HepG2 (cell line): ENCODE results near the gene PARK7. TPM values are rescaled to one million over a fixed set of nuclear protein-coding genes. Genes with fewer than 3 reads are reported as not detected.
"Not testable (repeated sequence)": the region's sequence is repeated elsewhere in the genome, so short reads cannot be mapped to it uniquely, and the experiment has no call there.

Source experiments
- ATAC-seq: fragments of 200-7000 bp; cut with Tn5 transposase; 3 replicates; pipeline ENCODE4 v1.9.1; 2020; ENCODE audit warnings: mild to moderate bottlenecking, moderate library complexity
- BruUV-seq: library from RNA; stranded (reverse); fragments of 400-500 nt; replicated peaks from 2 replicates; lab custom pipeline; 2021; lab: Mats Ljungman, UMichigan
- CTCF ChIA-PET: fragments of 300-600 bp; formaldehyde crosslinking; extraction: SDS; loops from one replicate; lab custom pipeline; 2021; ENCODE audit warnings: low total read pairs, inconsistent platforms, low intra/inter-chr PET ratio; lab: Yijun Ruan, JAX
- POLR2A ChIA-PET: fragments of 350-600 bp; sonication (Branson Sonifier 250); formaldehyde crosslinking; loops from one replicate; lab custom pipeline; 2020; ENCODE audit warnings: antibody characterized with exemption, inconsistent platforms; lab: Yijun Ruan, JAX
- DNase-seq: peaks from one replicate; pipeline ENCODE4 v3.0.0-alpha.2; 2015; ENCODE audit warnings: low spot score
- FAIRE-seq: peaks from 3 replicates; lab custom pipeline; 2011; peaks lifted over from hg19 to GRCh38; lab: Jason Lieb, UNC
- H2AFZ ChIP-seq: one replicate; pipeline ENCODE4 v1.6.1; 2011; ENCODE audit warnings: low read length, inconsistent platforms
- H3K27ac ChIP-seq: fragments of 300-600 bp; 3 replicates; pipeline ENCODE4 v1.8.0; 2011; ENCODE audit warnings: mixed run types, mild to moderate bottlenecking, mixed read lengths, low read length, inconsistent platforms; ENCODE audit not compliant: insufficient read depth; ENCODE audit errors: extremely low read length
- H3K27me3 ChIP-seq, 2 experiments: fragments of 200-600 bp in 1 of 2; 2 replicates in 1 of 2; 3 replicates in 1 of 2; pipeline versions ENCODE4 v1.6.0 to v1.8.0; 2011; ENCODE audit warnings: low read length in 2 of 2, mild to moderate bottlenecking in 2 of 2, moderate library complexity in 2 of 2, inconsistent platforms in 1 of 2; ENCODE audit not compliant: insufficient read depth in 2 of 2, control insufficient read depth in 1 of 2
- H3K36me3 ChIP-seq, 2 experiments: fragments of 200-600 bp in 1 of 2; replicated peaks in 1 of 2; 2 replicates in 1 of 2; 3 replicates in 1 of 2; pipeline versions ENCODE4 v1.5.1 to v1.8.0; 2011; ENCODE audit warnings: low read length in 2 of 2, inconsistent platforms in 1 of 2; ENCODE audit not compliant: insufficient read depth in 2 of 2, control insufficient read depth in 1 of 2
- H3K4me1 ChIP-seq: 2 replicates; pipeline ENCODE4 v1.5.1; 2012; ENCODE audit warnings: low read length, inconsistent platforms; ENCODE audit not compliant: insufficient read depth
- H3K4me2 ChIP-seq: 2 replicates; pipeline ENCODE4 v1.6.0; 2011; ENCODE audit warnings: low read depth, low read length, inconsistent platforms
- H3K4me3 ChIP-seq, 3 experiments: fragments of 200-600 bp in 1 of 3; sonication (generic), shearing (Covaris generic) in 1 of 3; replicated peaks in 1 of 3; 2 replicates each; pipeline ENCODE4 v1.5.1; 2011 to 2016; ENCODE audit warnings: low read length in 3 of 3, inconsistent platforms in 2 of 3, low read depth in 2 of 3, mild to moderate bottlenecking in 2 of 3, control low read depth in 1 of 3, mixed read lengths in 1 of 3; ENCODE audit not compliant: insufficient read depth in 1 of 3
- H3K79me2 ChIP-seq: one replicate; pipeline ENCODE4 v1.6.1; 2011; ENCODE audit warnings: low read length, inconsistent platforms; ENCODE audit not compliant: insufficient read depth
- H3K9ac ChIP-seq: 2 replicates; pipeline ENCODE4 v1.6.0; 2011; ENCODE audit warnings: mild to moderate bottlenecking, low read depth, low read length, inconsistent platforms; ENCODE audit not compliant: insufficient read depth
- H3K9me3 ChIP-seq: 2 replicates; pipeline ENCODE4 v1.5.1; 2012; ENCODE audit warnings: mild to moderate bottlenecking, low read length
- H4K20me1 ChIP-seq: 2 replicates; pipeline ENCODE4 v1.6.0; 2011; ENCODE audit warnings: inconsistent platforms, mild to moderate bottlenecking, low read length, moderate library complexity; ENCODE audit not compliant: insufficient read depth
- HDAC2 ChIP-seq: sonication (generic); formaldehyde crosslinking; IDR thresholded peaks from 2 replicates; pipeline ENCODE4 v1.4.0; 2020; ENCODE audit warnings: missing genetic modification reagents
- WGBS: methylation state at CpG from one replicate; pipeline ENCODE4 v1.1.6; 2017; ENCODE audit warnings: low lambda C conversion rate; 5-methylcytosine and 5-hydroxymethylcytosine counted together
- in situ Hi-C: cut with HindIII; loops from 2 replicates; pipeline ENCODE4 v1.10.0; 2017; ENCODE audit warnings: low pct_unique_long_range_greater_than_20kb; ENCODE audit not compliant: extremely low pct_ligation_motif_present
- intact Hi-C: fragments of 100-400 bp; cut with micrococcal nuclease; formaldehyde crosslinking; loops from one replicate; pipeline ENCODE4 v1.10.0; 2022; ENCODE audit not compliant: unreplicated experiment
- polyA plus RNA-seq, 8 experiments: library from polyadenylated mRNA; depleted of rRNA in 3 of 8; stranded (reverse) in 7 of 8; unstranded in 1 of 8; fragments of >200 nt; fragmentation: Illumina TruSeq in 4 of 8; extraction: Trizol in 4 of 8; gene quantifications; 2 replicates each; pipeline versions ENCODE4 v1.2.1 to v1.2.3, GENCODE V29; 2011 to 2016; ENCODE audit warnings: low read depth in 4 of 8, missing spikeins in 1 of 8, mixed read lengths in 1 of 8; ENCODE audit not compliant: insufficient read depth in 1 of 8
- total RNA-seq, 5 experiments: library from RNA; depleted of rRNA; stranded (reverse); fragments of >200 nt; fragmentation: Illumina TruSeq; extraction: Trizol; gene quantifications; 2 replicates each; pipeline ENCODE4 v1.2.3, GENCODE V29; 2016; ENCODE audit warnings: low read depth in 1 of 5
- TF ChIP-seq, protein P1 (sequence below): sonication (generic); formaldehyde crosslinking; IDR thresholded peaks from 2 replicates; pipeline ENCODE4 v1.5.0; 2020; ENCODE audit warnings: mild to moderate bottlenecking, missing genetic modification reagents
- TF ChIP-seq, protein P2 (sequence below): sonication (generic); formaldehyde crosslinking; IDR thresholded peaks from 2 replicates; pipeline ENCODE4 v1.5.0; 2020; ENCODE audit warnings: missing genetic modification reagents, mild to moderate bottlenecking, borderline replicate concordance

The PARK7 gene
- total and polyA plus RNA-seq, 2 of the 13 experiments (the other 11 are each of a cell fraction or from before 2014, with no cell fraction given), result 212 to 296 TPM

DNA sequence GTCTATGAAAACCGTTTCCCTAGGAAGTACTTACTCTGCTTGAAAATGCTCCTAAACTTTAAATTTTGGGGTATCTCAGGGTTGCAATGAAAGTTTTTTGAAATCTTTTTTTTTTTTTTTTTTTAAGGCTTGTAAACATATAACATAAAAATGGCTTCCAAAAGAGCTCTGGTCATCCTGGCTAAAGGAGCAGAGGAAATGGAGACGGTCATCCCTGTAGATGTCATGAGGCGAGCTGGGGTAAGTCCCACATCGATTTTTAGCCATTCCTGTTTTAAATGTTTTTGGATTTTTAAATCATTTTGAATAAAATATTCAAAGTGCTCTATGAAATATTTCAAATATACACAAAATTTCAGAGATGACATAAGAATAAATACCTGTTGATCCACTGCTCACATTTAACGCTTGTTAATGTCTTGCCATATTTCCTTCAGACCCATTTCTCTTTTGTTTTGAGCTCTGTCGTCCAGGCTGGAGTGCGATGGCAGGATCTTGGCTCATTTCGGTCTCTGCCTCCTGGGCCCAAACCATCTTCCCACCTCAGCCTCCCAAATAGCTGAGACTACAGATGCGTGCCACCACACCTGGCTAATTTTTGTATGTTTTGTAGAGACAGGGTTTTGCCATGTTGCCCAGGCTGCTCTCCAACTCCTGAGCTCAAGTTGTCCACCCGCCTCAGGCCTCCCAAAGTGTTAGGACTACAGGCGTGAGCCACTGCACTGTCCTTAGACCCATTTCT, 1.3 kb downstream of the PARK7 start (continued):
- TF ChIP-seq, protein P1, sequence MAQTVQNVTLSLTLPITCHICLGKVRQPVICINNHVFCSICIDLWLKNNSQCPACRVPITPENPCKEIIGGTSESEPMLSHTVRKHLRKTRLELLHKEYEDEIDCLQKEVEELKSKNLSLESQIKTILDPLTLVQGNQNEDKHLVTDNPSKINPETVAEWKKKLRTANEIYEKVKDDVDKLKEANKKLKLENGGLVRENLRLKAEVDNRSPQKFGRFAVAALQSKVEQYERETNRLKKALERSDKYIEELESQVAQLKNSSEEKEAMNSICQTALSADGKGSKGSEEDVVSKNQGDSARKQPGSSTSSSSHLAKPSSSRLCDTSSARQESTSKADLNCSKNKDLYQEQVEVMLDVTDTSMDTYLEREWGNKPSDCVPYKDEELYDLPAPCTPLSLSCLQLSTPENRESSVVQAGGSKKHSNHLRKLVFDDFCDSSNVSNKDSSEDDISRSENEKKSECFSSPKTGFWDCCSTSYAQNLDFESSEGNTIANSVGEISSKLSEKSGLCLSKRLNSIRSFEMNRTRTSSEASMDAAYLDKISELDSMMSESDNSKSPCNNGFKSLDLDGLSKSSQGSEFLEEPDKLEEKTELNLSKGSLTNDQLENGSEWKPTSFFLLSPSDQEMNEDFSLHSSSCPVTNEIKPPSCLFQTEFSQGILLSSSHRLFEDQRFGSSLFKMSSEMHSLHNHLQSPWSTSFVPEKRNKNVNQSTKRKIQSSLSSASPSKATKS (CRISPR knock-in tag), result no peak
- TF ChIP-seq, protein P2, sequence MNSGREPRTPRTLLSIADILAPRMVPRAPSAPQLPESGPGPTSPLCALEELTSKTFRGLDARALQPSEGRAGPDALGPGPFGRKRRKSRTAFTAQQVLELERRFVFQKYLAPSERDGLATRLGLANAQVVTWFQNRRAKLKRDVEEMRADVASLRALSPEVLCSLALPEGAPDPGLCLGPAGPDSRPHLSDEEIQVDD, result no peak
- no peak for TF ChIP-seq HDAC2 (CRISPR knock-in tag)

DNA sequence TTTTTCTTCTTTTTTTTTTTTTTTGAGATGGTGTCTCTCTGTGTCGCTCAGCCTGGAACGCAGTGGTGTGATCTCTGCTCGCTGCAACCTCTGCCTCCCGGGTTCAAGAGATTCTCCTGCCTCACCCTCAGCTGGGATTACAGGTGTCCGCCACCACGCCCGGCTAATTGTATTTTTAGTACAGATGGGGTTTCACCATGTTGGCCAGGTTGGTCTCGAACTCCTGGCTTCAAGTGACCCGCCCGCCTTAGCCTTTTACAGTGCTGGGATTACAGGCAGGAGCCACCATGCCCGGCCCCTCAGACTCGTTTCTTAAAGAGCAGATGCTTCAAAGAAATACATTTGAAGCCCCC, 1.8 kb downstream of the PARK7 start:
- H2AFZ ChIP-seq, POLR2A ChIA-PET, CTCF ChIA-PET, H3K4me3 ChIP-seq, H3K4me2 ChIP-seq, H3K27ac ChIP-seq, in situ Hi-C loops, H4K20me1 ChIP-seq, H3K27me3 ChIP-seq, H3K9ac ChIP-seq, BruUV-seq, intact Hi-C loops, DNase-seq, H3K9me3 ChIP-seq, ATAC-seq, FAIRE-seq: not testable (repeated sequence)
- peaks cover 69% of the 10 kb centered on the region for H3K4me1 ChIP-seq
- peaks cover 55% of the 10 kb centered on the region for H3K79me2 ChIP-seq
- WGBS, result 97% methylated on average over 12 of the region's 12 CpGs
- peaks cover 5 to 35% of the 10 kb centered on the region in 2 experiments for H3K36me3 ChIP-seq

DNA sequence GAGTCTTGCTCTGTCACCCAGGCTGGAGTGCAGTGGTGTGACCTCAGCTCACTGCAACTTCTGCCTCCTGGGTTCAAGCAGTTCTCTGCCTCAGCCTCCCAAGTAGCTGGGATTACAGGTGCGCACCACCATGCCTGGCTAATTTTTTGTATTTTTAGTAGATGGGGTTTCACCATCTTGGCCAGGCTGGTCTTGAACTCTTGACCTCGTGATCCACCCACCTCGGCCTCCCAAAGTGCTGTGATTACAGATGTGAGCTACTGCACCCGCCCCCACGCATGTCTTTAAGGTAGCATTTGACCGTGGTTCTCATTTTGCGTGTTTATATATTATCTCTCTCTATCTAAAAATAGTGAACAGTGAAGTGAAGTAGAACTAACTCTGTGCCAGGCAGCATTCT, 2.3 kb downstream of the PARK7 start:
- BruUV-seq, intact Hi-C loops: not testable (repeated sequence)
- WGBS, result 92% methylated on average over 7 of the region's 7 CpGs

More for the DNA sequence above, 2.3 kb downstream of the PARK7 start:
- H3K4me3 ChIP-seq, DNase-seq, CTCF ChIA-PET, in situ Hi-C loops, H2AFZ ChIP-seq, FAIRE-seq, ATAC-seq, H3K27ac ChIP-seq, H4K20me1 ChIP-seq, H3K4me2 ChIP-seq, H3K9me3 ChIP-seq, H3K27me3 ChIP-seq, H3K9ac ChIP-seq: not testable (repeated sequence)
- peaks cover 59% of the 10 kb centered on the region for H3K79me2 ChIP-seq
- peaks cover 9 to 39% of the 10 kb centered on the region in 2 experiments for H3K36me3 ChIP-seq
- H3K4me1 ChIP-seq, result peaks cover 69% of the 10 kb centered on the region
- POLR2A ChIA-PET, result interaction anchor here (0.7 kb wide), 1 partner anchor 777 kb away, joined by 3 read pairs; no protein-coding TSS in a partner anchor
